ACHN (cell line): ENCODE data around the gene ADA.

Experiments used
- DNase-seq: peaks from one replicate; pipeline ENCODE4 v3.0.0-alpha.2; 2015
- in situ Hi-C: cut with HindIII; loops from 2 replicates; pipeline ENCODE4 v1.10.0; 2017; ENCODE audit warnings: low sequenced_read_pairs, low pct_ligation_motif_present, low pct_unique_long_range_greater_than_20kb

Gene ADA

GRCh38 chr20:44574372-44574771, 77.1 kb downstream of the ADA start:
- in situ Hi-C loops: no loop called here
- DNase-seq: no peak

- in situ Hi-C loops: no loop called here
- DNase-seq: no peak
Observed at GRCh38 chr20:44573501-44573869, 78.0 kb downstream of the ADA start.

- DNase-seq: peak; percentile 50
Observed at GRCh38 chr20:44572551-44573500, 78.7 kb downstream of the ADA start.

GRCh38 chr20:44571362-44571988, 80.0 kb downstream of the ADA start:
- no peak for DNase-seq
- in situ Hi-C loops: no loop called here

More at GRCh38 chr20:44572551-44573500, 78.7 kb downstream of the ADA start:
- in situ Hi-C loops: no loop called here

GRCh38 chr20:44570367-44570766, 81.1 kb downstream of the ADA start:
- in situ Hi-C loops: no loop called here
- no peak for DNase-seq
